Skeletal muscle tissue (tissue), 4 donors: ENCODE measurements around the gene LYPD1. TPM values are rescaled to one million over a fixed set of nuclear protein-coding genes. Genes with fewer than 3 reads are reported as not detected.

Source experiments
- H3K27ac ChIP-seq: one replicate; pipeline ENCODE4 v1.7.0; 2013; ENCODE audit warnings: mild to moderate bottlenecking, low read depth, low read length, inconsistent platforms
- H3K27me3 ChIP-seq, 3 donors: one replicate each; pipeline ENCODE4 v1.7.0; 2013; ENCODE audit warnings: low read length in 3 of 3; ENCODE audit not compliant: control insufficient read depth in 3 of 3, insufficient read depth in 3 of 3
- H3K36me3 ChIP-seq, 3 donors: one replicate each; pipeline ENCODE4 v1.7.0; 2013; ENCODE audit warnings: low read length in 3 of 3; ENCODE audit not compliant: control insufficient read depth in 3 of 3, insufficient read depth in 3 of 3
- H3K4me1 ChIP-seq, 3 donors: one replicate each; pipeline ENCODE4 v1.7.0; 2013; ENCODE audit warnings: low read length in 3 of 3, mild to moderate bottlenecking in 3 of 3; ENCODE audit not compliant: control insufficient read depth in 3 of 3, insufficient read depth in 3 of 3
- H3K4me3 ChIP-seq, 3 donors: one replicate each; pipeline ENCODE4 v1.7.0; 2013; ENCODE audit warnings: low read length in 3 of 3
- H3K9ac ChIP-seq, 3 donors: one replicate each; pipeline ENCODE4 v1.7.0; 2013; ENCODE audit warnings: low read length in 3 of 3, mild to moderate bottlenecking in 3 of 3, moderate library complexity in 2 of 3, low read depth in 1 of 3
- H3K9me3 ChIP-seq, 3 donors: one replicate each; pipeline ENCODE4 v1.7.0; 2013; ENCODE audit warnings: low read length in 3 of 3; ENCODE audit not compliant: control insufficient read depth in 3 of 3
- total RNA-seq: library from RNA; depleted of rRNA; stranded (reverse); fragments of >200 nt; gene quantifications from one replicate; pipeline ENCODE4 v1.2.3, GENCODE V29; 2014
- donor health status: Osteomylitis.

The LYPD1 gene
- total RNA-seq, 1 donor from 2014 or later, result 4.2 TPM

DNA sequence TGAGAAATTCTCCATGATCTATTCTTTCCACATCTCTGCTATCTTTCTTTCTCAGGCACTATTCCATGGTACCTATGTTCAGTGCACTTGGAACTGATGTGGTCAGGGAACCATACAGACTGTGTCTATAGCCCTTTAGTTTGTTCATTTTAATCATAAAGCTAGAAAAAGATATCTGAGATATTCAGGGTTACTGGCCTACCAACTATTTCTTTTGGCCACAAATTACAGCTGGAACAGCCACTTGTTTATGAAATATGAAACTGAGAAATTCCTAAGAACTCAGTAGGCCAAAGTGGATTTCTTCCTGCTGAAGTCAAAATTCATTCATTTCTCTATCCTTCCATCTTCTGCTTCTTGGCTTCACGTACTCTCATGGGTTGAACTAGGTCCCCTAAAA, 22.8 kb upstream of the LYPD1 start:
- no peaks in the 10 kb centered on the region for H3K36me3 ChIP-seq
- no peak overlapping the region for H3K9ac ChIP-seq
- H3K4me1 ChIP-seq, result no peaks in the 10 kb centered on the region
- no peak overlapping the region for H3K4me3 ChIP-seq
- no peak overlapping the region for H3K27ac ChIP-seq
- no peaks in the 10 kb centered on the region for H3K27me3 ChIP-seq
- H3K9me3 ChIP-seq, result no peaks in the 10 kb centered on the region

DNA sequence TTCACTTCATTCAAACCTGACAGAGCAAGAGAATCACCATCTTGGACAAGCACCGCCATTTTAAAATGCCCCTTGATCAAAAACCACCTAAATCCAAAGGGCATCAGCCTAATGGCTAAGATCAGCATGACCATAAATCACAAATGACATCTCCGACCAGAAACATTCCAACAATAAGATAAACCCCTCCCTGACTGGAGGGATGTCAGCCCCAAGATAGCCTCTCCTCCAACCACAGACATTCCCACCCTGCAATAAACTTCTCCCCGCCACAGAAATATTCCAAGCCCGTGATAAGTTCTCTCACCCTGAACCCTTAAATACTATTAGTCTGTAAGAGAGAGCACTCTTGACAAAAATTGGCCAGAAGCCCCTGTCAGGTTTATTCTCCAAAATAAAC, 21.6 kb upstream of the LYPD1 start:
- no peaks in the 10 kb centered on the region for H3K27me3 ChIP-seq
- no peak overlapping the region for H3K9ac ChIP-seq

DNA sequence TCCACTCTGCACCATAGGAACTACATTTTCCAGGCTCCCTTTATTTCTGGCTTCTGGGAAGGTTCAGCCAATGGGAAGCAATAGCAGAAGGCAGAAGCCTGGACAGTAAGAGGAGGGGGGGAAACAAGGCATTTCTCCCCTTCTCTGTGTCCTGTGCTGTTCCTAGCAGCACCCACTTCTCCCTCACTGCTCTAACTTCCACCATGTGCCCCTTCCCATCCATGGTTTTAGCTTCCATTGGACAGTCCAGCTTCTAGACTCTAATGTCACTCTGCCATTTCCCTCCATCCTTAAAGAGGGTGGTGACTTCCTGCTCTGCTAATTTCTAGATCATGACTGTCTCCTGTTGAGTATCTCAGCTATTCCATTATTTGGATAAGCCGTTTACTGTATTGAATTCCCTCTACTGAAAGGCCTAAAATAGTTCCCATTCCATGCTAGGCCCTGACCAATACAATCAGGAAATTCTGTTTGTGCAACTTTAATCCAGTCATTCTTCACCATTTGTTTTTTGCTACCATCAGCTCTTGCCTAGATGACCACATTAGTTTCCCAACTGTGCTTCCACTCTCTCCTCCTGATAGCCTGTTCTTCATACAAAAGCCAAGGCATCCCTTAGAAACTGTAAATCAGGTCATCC, 20.8 kb upstream of the LYPD1 start:
- H3K9me3 ChIP-seq, result no peaks in the 10 kb centered on the region
- no peak overlapping the region for H3K27ac ChIP-seq
- H3K36me3 ChIP-seq, result no peaks in the 10 kb centered on the region
- no peak overlapping the region for H3K4me3 ChIP-seq
- H3K4me1 ChIP-seq, result no peaks in the 10 kb centered on the region
- H3K27me3 ChIP-seq, result no peaks in the 10 kb centered on the region
- H3K9ac ChIP-seq, result no peak overlapping the region

More for the DNA sequence above, 21.6 kb upstream of the LYPD1 start:
- Histone ChIP-seq H3K9me3 (no peaks in the 10 kb centered on the region), H3K4me1 (no peaks in the 10 kb centered on the region), H3K4me3 (no peak overlapping the region), H3K36me3 (no peaks in the 10 kb centered on the region), H3K27ac (no peak overlapping the region)

DNA sequence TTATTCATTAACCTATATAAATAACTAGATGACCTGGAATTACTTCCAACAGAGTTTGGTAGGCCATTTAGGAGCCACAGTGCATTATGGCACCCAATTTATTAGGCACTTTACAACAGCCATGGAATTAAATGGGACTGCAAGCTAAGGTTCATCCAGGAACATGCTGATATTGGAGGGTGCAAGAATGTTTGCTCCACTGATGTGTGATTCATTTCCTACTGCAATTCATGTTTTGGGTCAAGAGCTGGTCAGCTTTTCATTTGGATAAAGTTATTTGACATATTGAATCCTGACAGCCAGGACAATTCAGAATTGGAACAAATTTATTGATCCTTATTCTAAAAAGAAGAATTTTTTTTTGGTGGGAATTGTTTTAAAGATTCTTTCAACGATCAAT, 11.8 kb upstream of the LYPD1 start:
- Histone ChIP-seq H3K36me3 (no peaks in the 10 kb centered on the region), H3K27me3 (peaks cover 0 to 4% (median 0%) of the 10 kb centered on the region in 3 donors), H3K9me3 (no peaks in the 10 kb centered on the region), H3K4me1 (no peaks in the 10 kb centered on the region), H3K4me3 (no peak overlapping the region), H3K27ac (no peak overlapping the region), H3K9ac (no peak overlapping the region)

DNA sequence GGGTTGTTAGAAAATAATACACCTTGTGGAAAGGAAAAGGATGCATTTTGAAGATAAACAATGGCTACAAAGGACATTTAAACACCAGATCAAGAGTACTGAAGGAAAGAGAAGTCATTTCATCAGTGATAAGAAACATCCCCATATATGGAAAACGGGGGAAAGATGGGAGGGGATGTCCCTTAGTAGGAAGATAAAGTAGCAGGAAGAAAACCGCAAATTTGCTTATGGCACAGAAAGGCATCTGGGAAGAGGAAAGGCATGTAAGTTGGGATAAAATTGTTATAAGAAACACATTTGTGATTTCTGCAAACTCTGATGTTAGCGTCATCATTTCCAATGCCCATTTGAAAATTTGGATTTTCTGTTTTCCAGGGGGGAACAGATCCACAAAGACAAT, 10.5 kb upstream of the LYPD1 start:
- Histone ChIP-seq H3K9ac (no peak overlapping the region), H3K9me3 (no peaks in the 10 kb centered on the region), H3K27me3 (peaks cover 0 to 4% (median 0%) of the 10 kb centered on the region in 3 donors), H3K36me3 (no peaks in the 10 kb centered on the region), H3K4me3 (no peak overlapping the region), H3K4me1 (no peaks in the 10 kb centered on the region), H3K27ac (no peak overlapping the region)

DNA sequence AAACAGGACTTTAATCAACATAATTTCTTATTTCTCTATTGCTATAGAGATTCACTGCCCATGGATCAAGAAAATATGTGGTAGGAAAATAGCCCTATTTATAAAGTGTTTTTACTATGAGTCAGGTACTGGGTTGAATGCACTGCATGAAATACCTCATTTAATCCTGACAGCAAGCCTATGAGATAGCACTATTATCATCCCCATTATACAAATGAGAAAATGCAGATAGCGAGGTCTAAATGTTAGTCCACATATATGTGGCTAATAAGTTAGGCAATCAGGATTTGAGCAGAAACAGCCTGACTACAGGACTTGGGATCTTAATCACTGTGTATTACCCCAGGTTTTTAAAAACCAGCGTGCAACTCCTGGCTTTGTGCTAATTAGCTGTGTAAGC, 8.5 kb upstream of the LYPD1 start:
- Histone ChIP-seq H3K9me3 (no peaks in the 10 kb centered on the region), H3K27ac (no peak overlapping the region), H3K4me3 (no peak overlapping the region), H3K36me3 (no peaks in the 10 kb centered on the region), H3K27me3 (no peaks in the 10 kb centered on the region), H3K4me1 (no peaks in the 10 kb centered on the region), H3K9ac (no peak overlapping the region)

DNA sequence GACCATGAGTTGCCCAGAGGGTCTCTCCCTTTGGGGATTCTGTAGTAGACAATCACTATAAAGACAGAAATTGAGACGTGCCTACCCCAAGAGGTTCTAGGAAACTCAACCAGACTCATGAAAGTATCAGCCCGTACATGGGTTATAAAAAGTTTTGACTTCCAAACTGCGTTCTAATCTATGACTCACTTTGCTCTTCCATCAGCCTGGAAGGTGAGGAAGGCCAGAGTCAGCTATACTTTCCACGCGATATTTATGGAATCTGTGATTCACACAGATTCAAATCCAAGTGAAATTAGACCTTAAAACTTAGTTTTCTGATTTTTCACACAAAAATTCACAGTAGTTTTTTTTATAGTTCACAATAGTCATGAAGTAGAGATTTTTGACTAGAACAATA, 7.7 kb upstream of the LYPD1 start:
- H3K9ac ChIP-seq, result no peak overlapping the region
- H3K9me3 ChIP-seq, result no peaks in the 10 kb centered on the region
- H3K27ac ChIP-seq, result no peak overlapping the region
- no peaks in the 10 kb centered on the region for H3K36me3 ChIP-seq
- H3K27me3 ChIP-seq, result no peaks in the 10 kb centered on the region
- no peaks in the 10 kb centered on the region for H3K4me1 ChIP-seq
- no peak overlapping the region for H3K4me3 ChIP-seq

DNA sequence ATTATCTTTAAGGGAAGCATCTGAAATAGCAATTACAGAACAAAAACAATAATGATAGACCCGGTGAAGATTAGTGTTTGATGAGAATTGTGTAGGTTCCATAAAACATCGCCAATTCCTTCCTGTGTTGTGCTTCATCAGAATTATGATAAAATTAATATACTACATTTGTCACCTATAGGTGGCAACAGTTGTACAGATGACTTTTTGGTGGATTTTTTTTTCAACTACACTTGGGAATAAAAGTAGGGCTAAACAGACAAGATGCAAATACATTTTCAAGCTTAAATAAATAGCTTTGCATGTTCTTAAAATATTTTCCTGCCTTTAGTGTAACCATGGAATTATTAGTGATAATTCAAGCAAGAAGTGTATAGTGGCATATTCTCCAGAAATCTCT, 7.0 kb upstream of the LYPD1 start:
- Histone ChIP-seq H3K4me3 (no peak overlapping the region), H3K9ac (no peak overlapping the region), H3K9me3 (no peaks in the 10 kb centered on the region), H3K27me3 (no peaks in the 10 kb centered on the region), H3K36me3 (no peaks in the 10 kb centered on the region), H3K27ac (no peak overlapping the region), H3K4me1 (no peaks in the 10 kb centered on the region)

DNA sequence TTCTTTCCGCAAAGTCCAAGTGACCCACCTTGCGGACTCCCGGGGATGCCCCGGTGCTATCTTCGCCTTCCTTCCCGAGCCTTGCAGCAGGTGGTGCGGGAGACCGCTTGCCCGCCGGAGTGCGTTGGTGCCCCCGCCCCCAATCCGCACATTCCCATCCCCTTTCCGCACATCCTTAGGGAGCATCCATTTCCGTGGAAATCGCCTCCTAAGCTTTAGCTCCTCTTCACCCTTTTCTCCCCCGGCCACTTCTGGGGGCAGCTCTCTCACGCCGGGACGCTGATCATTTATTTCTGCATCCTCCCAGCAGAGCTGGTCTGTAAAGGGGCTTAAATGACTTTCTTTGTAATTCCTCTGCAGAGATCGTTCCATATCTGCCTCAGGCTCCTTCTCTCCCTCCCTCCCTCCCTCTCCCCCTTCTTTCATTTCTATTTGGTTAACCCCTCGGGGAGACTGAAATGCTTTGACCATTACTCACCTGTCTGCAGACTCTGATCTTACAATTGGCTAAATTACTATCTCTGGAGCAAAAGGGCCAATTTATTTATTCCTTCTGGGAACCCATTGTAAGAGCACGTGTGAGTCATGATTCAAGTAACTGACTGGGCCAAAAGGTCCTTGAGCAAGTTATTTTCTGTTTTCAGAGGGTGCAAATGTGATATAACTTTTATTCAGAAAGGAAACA, 1.3 kb upstream of the LYPD1 start:
- Histone ChIP-seq H3K9me3 (no peaks in the 10 kb centered on the region), H3K4me1 (peaks cover 16 to 21% (median 16%) of the 10 kb centered on the region in 3 donors), H3K4me3 (peak overlapping the region; percentile 58 to 62 (median 60)), H3K27ac (no peak overlapping the region), H3K27me3 (peaks cover 35 to 41% (median 40%) of the 10 kb centered on the region in 3 donors), H3K36me3 (no peaks in the 10 kb centered on the region), H3K9ac (no peak overlapping the region)

DNA sequence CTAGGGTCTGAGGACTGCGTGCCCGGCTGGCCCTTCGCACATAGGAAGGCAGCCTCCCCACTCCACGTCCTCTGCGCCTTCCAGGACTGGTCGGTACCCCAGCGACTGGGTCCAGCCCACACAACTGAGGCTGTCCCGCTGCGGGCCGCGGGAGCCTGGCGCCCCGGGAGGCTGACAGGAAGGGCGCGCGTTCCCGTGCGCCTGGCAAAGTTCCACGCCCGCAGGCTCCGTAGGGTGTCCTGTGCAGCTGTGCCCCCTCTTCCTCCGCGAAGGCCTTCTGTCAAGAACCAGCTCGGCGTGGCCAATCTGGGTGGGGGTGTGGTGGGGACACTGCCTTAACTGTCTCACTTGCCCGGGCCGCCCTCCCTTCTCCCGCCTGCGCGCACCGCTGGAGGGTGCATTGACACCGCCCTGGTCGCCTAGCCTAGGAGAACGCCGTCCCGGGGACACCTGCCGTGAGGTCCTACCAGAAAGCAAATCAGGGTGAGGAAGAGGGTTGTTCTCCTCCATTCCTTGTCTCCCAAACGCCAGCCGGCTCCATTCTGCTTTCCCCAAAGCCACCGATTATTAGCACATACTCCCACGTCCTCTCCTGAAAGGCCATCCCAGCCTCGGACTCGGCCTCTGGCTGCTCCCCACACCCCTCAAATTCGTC, 618 bp upstream of the LYPD1 start:
- H3K9me3 ChIP-seq, result no peaks in the 10 kb centered on the region
- peaks cover 35 to 41% (median 40%) of the 10 kb centered on the region in 3 donors for H3K27me3 ChIP-seq
- H3K36me3 ChIP-seq, result no peaks in the 10 kb centered on the region
- no peak overlapping the region for H3K27ac ChIP-seq
- peaks cover 16 to 21% (median 16%) of the 10 kb centered on the region in 3 donors for H3K4me1 ChIP-seq
- H3K9ac ChIP-seq, result peak overlapping the region in 2 of 3 donors; percentile 2 to 33
- peak overlapping the region; percentile 58 to 62 (median 60) for H3K4me3 ChIP-seq
